Trophoblast cell (in vitro differentiated cells and primary cell): ENCODE results near the gene NSFL1C.

Experiments
- DNase-seq, 2 donors: peaks; one replicate each; pipeline ENCODE4 v3.0.0-alpha.2; 2016
- H2AFZ ChIP-seq: 2 replicates; pipeline ENCODE4 v1.6.1; 2013; ENCODE audit warnings: low read length, moderate library complexity, mild to moderate bottlenecking; ENCODE audit not compliant: insufficient read depth, poor library complexity
- H2AK5ac ChIP-seq: 2 replicates; pipeline ENCODE4 v1.6.1; 2013; ENCODE audit warnings: mild to moderate bottlenecking, low read length
- H2BK120ac ChIP-seq: 2 replicates; pipeline ENCODE4 v1.6.1; 2013; ENCODE audit warnings: low read length, mild to moderate bottlenecking, moderate library complexity; ENCODE audit not compliant: insufficient read depth, poor library complexity
- H2BK12ac ChIP-seq: 2 replicates; pipeline ENCODE4 v1.6.1; 2013; ENCODE audit warnings: mild to moderate bottlenecking, low read length, moderate library complexity
- H2BK5ac ChIP-seq: 2 replicates; pipeline ENCODE4 v1.6.1; 2013; ENCODE audit warnings: low read length, low read depth, moderate library complexity, mild to moderate bottlenecking; ENCODE audit not compliant: poor library complexity
- H3K14ac ChIP-seq: 2 replicates; pipeline ENCODE4 v1.6.1; 2013; ENCODE audit warnings: mild to moderate bottlenecking, low read length
- H3K18ac ChIP-seq: 2 replicates; pipeline ENCODE4 v1.6.1; 2013; ENCODE audit warnings: mild to moderate bottlenecking, low read length
- H3K23ac ChIP-seq: 2 replicates; pipeline ENCODE4 v1.6.1; 2013; ENCODE audit warnings: low read length
- H3K27ac ChIP-seq: 2 replicates; pipeline ENCODE4 v1.5.1; 2013; ENCODE audit warnings: low read depth, mild to moderate bottlenecking, inconsistent platforms, low read length, moderate library complexity
- H3K27me3 ChIP-seq: 2 replicates; pipeline ENCODE4 v1.6.1; 2013; ENCODE audit warnings: inconsistent platforms, mild to moderate bottlenecking, low read length, moderate library complexity; ENCODE audit not compliant: insufficient read depth
- H3K36me3 ChIP-seq, 2 experiments: 1 replicate in 1 of 2; 2 replicates in 1 of 2; pipeline ENCODE4 v1.6.1; 2013; ENCODE audit warnings: low read length in 2 of 2, mild to moderate bottlenecking in 2 of 2, moderate library complexity in 1 of 2; ENCODE audit not compliant: insufficient read depth in 2 of 2, control insufficient read depth in 1 of 2
- H3K4ac ChIP-seq: 2 replicates; pipeline ENCODE4 v1.6.1; 2013; ENCODE audit warnings: low read depth, mild to moderate bottlenecking, low read length, moderate library complexity
- H3K4me1 ChIP-seq, 2 experiments: 1 replicate in 1 of 2; 2 replicates in 1 of 2; pipeline ENCODE4 v1.6.1; 2013; ENCODE audit warnings: low read length in 2 of 2, mild to moderate bottlenecking in 2 of 2, moderate library complexity in 1 of 2; ENCODE audit not compliant: insufficient read depth in 2 of 2, control insufficient read depth in 1 of 2
- H3K4me2 ChIP-seq: 2 replicates; pipeline ENCODE4 v1.6.1; 2013; ENCODE audit warnings: inconsistent platforms, mild to moderate bottlenecking, low read length, moderate library complexity
- H3K4me3 ChIP-seq: 2 replicates; pipeline ENCODE4 v1.5.1; 2013; ENCODE audit warnings: mild to moderate bottlenecking, low read depth, low read length, inconsistent platforms
- H3K79me1 ChIP-seq: one replicate; pipeline ENCODE4 v1.6.1; 2013; ENCODE audit warnings: low read length
- H3K79me2 ChIP-seq: 2 replicates; pipeline ENCODE4 v1.6.1; 2013; ENCODE audit warnings: low read length, mild to moderate bottlenecking; ENCODE audit not compliant: control insufficient read depth, insufficient read depth, poor library complexity
- H3K9ac ChIP-seq: 2 replicates; pipeline ENCODE4 v1.6.1; 2013; ENCODE audit warnings: mild to moderate bottlenecking, low read length
- H3K9me3 ChIP-seq: 2 replicates; pipeline ENCODE4 v1.6.1; 2013; ENCODE audit warnings: low read depth, mild to moderate bottlenecking, control low read depth, inconsistent platforms, low read length; ENCODE audit not compliant: insufficient read depth
- H4K12ac ChIP-seq: 2 replicates; pipeline ENCODE4 v1.6.1; 2013; ENCODE audit warnings: low read depth, mild to moderate bottlenecking, low read length, moderate library complexity
- H4K8ac ChIP-seq: 2 replicates; pipeline ENCODE4 v1.6.1; 2013; ENCODE audit warnings: low read depth, mild to moderate bottlenecking, low read length, moderate library complexity
- H4K91ac ChIP-seq: one replicate; pipeline ENCODE4 v1.6.1; 2013; ENCODE audit warnings: low read depth, mild to moderate bottlenecking, low read length, moderate library complexity
- WGBS: extraction: QIAGEN DNeasy Blood & Tissue Kit; methylation state at CpG from one replicate; pipeline ENCODE4 v1.1.7; 2013; ENCODE audit warnings: missing lambda C conversion rate; ENCODE audit not compliant: insufficient read length, insufficient coverage; ENCODE audit errors: extremely low coverage; 5-methylcytosine and 5-hydroxymethylcytosine counted together

NSFL1C gene

GRCh38 chr20:1474817-1475603 is 8.4 kb upstream of the NSFL1C start:
- Histone ChIP-seq H4K8ac (no peak overlapping the region), H3K14ac (no peak overlapping the region), H2BK120ac (no peak overlapping the region)

GRCh38 chr20:1474325-1474724 is 7.7 kb upstream of the NSFL1C start:
- no peak overlapping the region for H3K23ac ChIP-seq
- no peak overlapping the region for H3K18ac ChIP-seq
- no CpG with 5 or more reads among the region's 8 CpGs for WGBS
- no peak overlapping the region for H2AFZ ChIP-seq
- H2BK12ac ChIP-seq = no peak overlapping the region
- H2AK5ac ChIP-seq = no peak overlapping the region
- no peaks in the 10 kb centered on the region for H3K79me2 ChIP-seq
- peaks cover 2% of the 10 kb centered on the region for H3K79me1 ChIP-seq
- no peak overlapping the region for H4K12ac ChIP-seq
- no peak overlapping the region for H4K91ac ChIP-seq
- no peak overlapping the region for H2BK120ac ChIP-seq
- no peak overlapping the region for H3K14ac ChIP-seq
- H2BK5ac ChIP-seq = no peak overlapping the region
- DNase-seq = no peak
- no peak overlapping the region for H3K4me2 ChIP-seq
- no peaks in the 10 kb centered on the region for H3K36me3 ChIP-seq
- peaks cover 5 to 14% of the 10 kb centered on the region in 2 experiments for H3K4me1 ChIP-seq
- no peak overlapping the region for H3K9ac ChIP-seq
- H3K9me3 ChIP-seq = no peaks in the 10 kb centered on the region
- no peak overlapping the region for H3K27ac ChIP-seq
- no peak overlapping the region for H3K4ac ChIP-seq
- no peaks in the 10 kb centered on the region for H3K27me3 ChIP-seq
- H4K8ac ChIP-seq = no peak overlapping the region
- no peak overlapping the region for H3K4me3 ChIP-seq

More at GRCh38 chr20:1474817-1475603, 8.4 kb upstream of the NSFL1C start:
- no peak overlapping the region for H3K23ac ChIP-seq
- DNase-seq = peak in 1 of 2 donors; percentile 22
- H3K27me3 ChIP-seq = no peaks in the 10 kb centered on the region
- H4K12ac ChIP-seq = no peak overlapping the region
- no peak overlapping the region for H2BK5ac ChIP-seq
- no peak overlapping the region for H3K4me3 ChIP-seq
- no CpG with 5 or more reads among the region's 4 CpGs for WGBS
- H3K79me2 ChIP-seq = no peaks in the 10 kb centered on the region
- no peak overlapping the region for H3K18ac ChIP-seq
- no peak overlapping the region for H2AFZ ChIP-seq
- H3K4ac ChIP-seq = no peak overlapping the region
- no peaks in the 10 kb centered on the region for H3K36me3 ChIP-seq
- no peak overlapping the region for H2BK12ac ChIP-seq
- no peaks in the 10 kb centered on the region for H3K9me3 ChIP-seq
- no peak overlapping the region for H3K27ac ChIP-seq
- no peak overlapping the region for H2AK5ac ChIP-seq
- H3K79me1 ChIP-seq = peaks cover 4% of the 10 kb centered on the region
- peaks cover 5 to 14% of the 10 kb centered on the region in 2 experiments for H3K4me1 ChIP-seq
- no peak overlapping the region for H3K9ac ChIP-seq
- no peak overlapping the region for H3K4me2 ChIP-seq
- H4K91ac ChIP-seq = no peak overlapping the region

- no peak overlapping the region for H3K18ac ChIP-seq
- H3K9ac ChIP-seq = no peak overlapping the region
- H3K4me1 ChIP-seq = peaks cover 5 to 8% of the 10 kb centered on the region in 2 experiments
- H3K36me3 ChIP-seq = no peaks in the 10 kb centered on the region
- H4K91ac ChIP-seq = no peak overlapping the region
- H3K4ac ChIP-seq = no peak overlapping the region
- no peak overlapping the region for H3K4me2 ChIP-seq
- H3K27ac ChIP-seq = no peak overlapping the region
- H2BK120ac ChIP-seq = no peak overlapping the region
- no peak overlapping the region for H3K23ac ChIP-seq
- H2BK12ac ChIP-seq = no peak overlapping the region
- WGBS = no CpG with 5 or more reads among the region's 13 CpGs
- no peak for DNase-seq
- H3K79me1 ChIP-seq = peaks cover 2% of the 10 kb centered on the region
- H2AFZ ChIP-seq = no peak overlapping the region
- no peak overlapping the region for H4K8ac ChIP-seq
- no peak overlapping the region for H2BK5ac ChIP-seq
- no peaks in the 10 kb centered on the region for H3K79me2 ChIP-seq
- H3K9me3 ChIP-seq = no peaks in the 10 kb centered on the region
- no peak overlapping the region for H3K14ac ChIP-seq
- H3K27me3 ChIP-seq = no peaks in the 10 kb centered on the region
- no peak overlapping the region for H4K12ac ChIP-seq
- H3K4me3 ChIP-seq = no peak overlapping the region
- H2AK5ac ChIP-seq = no peak overlapping the region
Measured at GRCh38 chr20:1473246-1474220, 6.9 kb upstream of the NSFL1C start.

GRCh38 chr20:1472556-1473245 is 6.1 kb upstream of the NSFL1C start:
- Histone ChIP-seq H3K4me3 (no peak overlapping the region), H2BK120ac (no peak overlapping the region), H3K79me1 (no peaks in the 10 kb centered on the region), H3K27ac (no peak overlapping the region), H3K36me3 (no peaks in the 10 kb centered on the region), H2BK12ac (no peak overlapping the region), H4K12ac (no peak overlapping the region), H3K23ac (no peak overlapping the region), H3K79me2 (no peaks in the 10 kb centered on the region), H3K4me2 (no peak overlapping the region), H3K9me3 (no peaks in the 10 kb centered on the region), H2AFZ (no peak overlapping the region), H3K18ac (no peak overlapping the region), H3K14ac (no peak overlapping the region), H2AK5ac (no peak overlapping the region), H3K4me1 (peaks cover 0 to 4% of the 10 kb centered on the region in 2 experiments), H3K27me3 (no peaks in the 10 kb centered on the region), H2BK5ac (no peak overlapping the region), H3K9ac (no peak overlapping the region), H3K4ac (no peak overlapping the region), H4K91ac (no peak overlapping the region), H4K8ac (no peak overlapping the region)
- no CpG with 5 or more reads among the region's 9 CpGs for WGBS
- DNase-seq = peak in 1 of 2 donors; percentile 69
